Calu3 (cell line): ENCODE measurements around the gene CCDC92B. TPM values are rescaled to one million over a fixed set of nuclear protein-coding genes. Genes with fewer than 3 reads are reported as not detected.

Experiments
- BruUV-seq: library from RNA; stranded (reverse); fragments of 400-500 nt; replicated peaks from 2 replicates; lab custom pipeline; 2021; lab: Mats Ljungman, UMichigan
- CTCF ChIA-PET: fragments of 300-600 bp; sonication (Branson Sonifier 250); formaldehyde crosslinking; loops from one replicate; lab custom pipeline; 2022; ENCODE audit warnings: antibody characterized with exemption; lab: Charles Lee
- DNase-seq: peaks from one replicate; pipeline ENCODE4 v3.0.0; 2022
- H3K27ac Mint-ChIP-seq: one replicate; pipeline ENCODE4 v1.8.0; 2022; ENCODE audit warnings: mixed read lengths; ENCODE audit not compliant: unreplicated experiment
- H3K27me3 Mint-ChIP-seq: one replicate; pipeline ENCODE4 v1.8.0; 2022; ENCODE audit warnings: mixed read lengths; ENCODE audit not compliant: unreplicated experiment
- H3K36me3 Mint-ChIP-seq: one replicate; pipeline ENCODE4 v1.8.0; 2022; ENCODE audit warnings: mild to moderate bottlenecking, moderate library complexity, mixed read lengths; ENCODE audit not compliant: insufficient read depth, unreplicated experiment
- H3K4me1 Mint-ChIP-seq: one replicate; pipeline ENCODE4 v1.8.0; 2022; ENCODE audit warnings: mild to moderate bottlenecking, low read depth, mixed read lengths; ENCODE audit not compliant: unreplicated experiment
- H3K4me3 Mint-ChIP-seq: one replicate; pipeline ENCODE4 v1.8.0; 2022; ENCODE audit warnings: mild to moderate bottlenecking, low read depth, moderate library complexity, mixed read lengths; ENCODE audit not compliant: unreplicated experiment
- H3K9me3 Mint-ChIP-seq: one replicate; pipeline ENCODE4 v1.8.0; 2022; ENCODE audit warnings: low read depth, mixed read lengths; ENCODE audit not compliant: unreplicated experiment
- intact Hi-C: fragments of 100-400 bp; cut with micrococcal nuclease; formaldehyde crosslinking; loops from one replicate; pipeline ENCODE4 v1.10.0; 2022; ENCODE audit not compliant: unreplicated experiment
- total RNA-seq: library from RNA; stranded (reverse); gene quantifications from 2 replicates; pipeline ENCODE4 v1.2.3, GENCODE V29; 2022
- TF ChIP-seq, protein P1 (sequence below): fragments of 200-600 bp; IDR thresholded peaks from one replicate; pipeline ENCODE4 v1.8.0; 2022; ENCODE audit warnings: antibody characterized with exemption; ENCODE audit not compliant: unreplicated experiment

CCDC92B gene
- total RNA-seq, 1 experiment from 2014 or later = not detected

DNA sequence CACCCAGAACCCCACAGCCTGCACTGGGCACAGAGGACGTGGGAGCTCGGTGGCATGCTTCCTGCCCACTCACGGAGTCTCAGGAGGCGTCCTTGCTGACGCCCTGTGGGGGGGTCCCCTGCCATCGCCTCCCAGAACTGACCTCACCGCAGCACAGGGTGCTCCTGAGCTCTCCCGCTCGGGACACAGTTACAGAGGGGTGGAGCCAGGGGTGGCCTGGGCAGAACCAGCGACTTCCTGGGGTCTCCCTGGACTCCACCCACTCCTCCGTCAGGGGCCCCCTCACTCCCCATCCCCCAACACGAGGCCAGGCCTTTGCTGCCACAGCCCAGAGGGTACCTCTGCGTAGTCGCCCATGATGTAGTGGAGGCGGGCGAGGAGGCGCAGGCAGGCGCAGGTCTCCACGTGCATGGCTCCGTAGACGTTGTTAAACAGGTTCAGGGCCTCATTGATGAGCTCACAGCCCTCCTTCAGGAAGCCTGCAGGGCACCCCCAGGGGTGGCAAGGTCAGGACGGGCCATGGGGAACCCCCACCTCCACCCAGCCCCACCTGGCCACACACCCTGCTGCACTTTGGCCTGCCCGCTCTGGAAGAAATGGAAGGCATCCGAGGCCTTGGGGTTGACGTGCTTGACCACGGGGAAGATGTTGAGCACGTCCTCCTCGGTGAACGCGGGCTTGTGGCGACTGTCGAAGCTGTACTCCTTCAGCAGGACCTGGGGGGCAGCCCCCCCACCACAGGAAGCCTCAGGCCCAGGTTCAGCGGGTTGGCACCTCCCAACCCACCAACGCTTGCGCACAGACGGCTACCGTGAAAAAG is 55.7 kb downstream of the CCDC92B start:
- CTCF ChIA-PET = no interaction called here
- TF ChIP-seq, protein P1, sequence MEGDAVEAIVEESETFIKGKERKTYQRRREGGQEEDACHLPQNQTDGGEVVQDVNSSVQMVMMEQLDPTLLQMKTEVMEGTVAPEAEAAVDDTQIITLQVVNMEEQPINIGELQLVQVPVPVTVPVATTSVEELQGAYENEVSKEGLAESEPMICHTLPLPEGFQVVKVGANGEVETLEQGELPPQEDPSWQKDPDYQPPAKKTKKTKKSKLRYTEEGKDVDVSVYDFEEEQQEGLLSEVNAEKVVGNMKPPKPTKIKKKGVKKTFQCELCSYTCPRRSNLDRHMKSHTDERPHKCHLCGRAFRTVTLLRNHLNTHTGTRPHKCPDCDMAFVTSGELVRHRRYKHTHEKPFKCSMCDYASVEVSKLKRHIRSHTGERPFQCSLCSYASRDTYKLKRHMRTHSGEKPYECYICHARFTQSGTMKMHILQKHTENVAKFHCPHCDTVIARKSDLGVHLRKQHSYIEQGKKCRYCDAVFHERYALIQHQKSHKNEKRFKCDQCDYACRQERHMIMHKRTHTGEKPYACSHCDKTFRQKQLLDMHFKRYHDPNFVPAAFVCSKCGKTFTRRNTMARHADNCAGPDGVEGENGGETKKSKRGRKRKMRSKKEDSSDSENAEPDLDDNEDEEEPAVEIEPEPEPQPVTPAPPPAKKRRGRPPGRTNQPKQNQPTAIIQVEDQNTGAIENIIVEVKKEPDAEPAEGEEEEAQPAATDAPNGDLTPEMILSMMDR = no peak
- Mint-ChIP-seq H3K36me3 (peaks cover 51% of the 10 kb centered on the region), H3K9me3 (no peaks in the 10 kb centered on the region), H3K27ac (no peak overlapping the region), H3K4me1 (no peaks in the 10 kb centered on the region), H3K4me3 (no peak overlapping the region), H3K27me3 (no peaks in the 10 kb centered on the region)
- DNase-seq = no peak
- intact Hi-C loops = no loop called here
- no TSS peak for BruUV-seq

DNA sequence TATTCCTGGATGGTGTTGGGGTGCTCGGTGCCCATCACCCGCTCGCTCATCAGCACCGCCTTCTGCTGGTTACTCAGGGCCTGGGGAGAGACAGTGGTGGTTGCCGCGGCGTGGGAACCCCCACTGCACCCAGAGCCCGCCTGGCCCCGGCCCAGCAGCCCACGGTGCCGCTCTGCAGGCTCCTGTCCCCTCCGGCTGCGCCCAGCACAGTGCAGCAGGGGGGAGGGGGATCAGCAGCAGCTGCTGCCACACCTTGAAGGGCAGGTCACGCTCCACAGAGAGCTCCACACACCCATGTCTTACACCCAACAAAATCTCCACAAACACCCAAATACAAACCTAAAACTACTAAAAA is 56.7 kb downstream of the CCDC92B start:
- peaks cover 59% of the 10 kb centered on the region for H3K36me3 Mint-ChIP-seq
- no peak for DNase-seq
- intact Hi-C loops = no loop called here
- TF ChIP-seq, protein P1 = no peak
- no peaks in the 10 kb centered on the region for H3K4me1 Mint-ChIP-seq
- H3K27ac Mint-ChIP-seq = no peak overlapping the region
- H3K9me3 Mint-ChIP-seq = no peaks in the 10 kb centered on the region
- no peak overlapping the region for H3K4me3 Mint-ChIP-seq
- CTCF ChIA-PET = no interaction called here
- no TSS peak for BruUV-seq
- H3K27me3 Mint-ChIP-seq = no peaks in the 10 kb centered on the region

DNA sequence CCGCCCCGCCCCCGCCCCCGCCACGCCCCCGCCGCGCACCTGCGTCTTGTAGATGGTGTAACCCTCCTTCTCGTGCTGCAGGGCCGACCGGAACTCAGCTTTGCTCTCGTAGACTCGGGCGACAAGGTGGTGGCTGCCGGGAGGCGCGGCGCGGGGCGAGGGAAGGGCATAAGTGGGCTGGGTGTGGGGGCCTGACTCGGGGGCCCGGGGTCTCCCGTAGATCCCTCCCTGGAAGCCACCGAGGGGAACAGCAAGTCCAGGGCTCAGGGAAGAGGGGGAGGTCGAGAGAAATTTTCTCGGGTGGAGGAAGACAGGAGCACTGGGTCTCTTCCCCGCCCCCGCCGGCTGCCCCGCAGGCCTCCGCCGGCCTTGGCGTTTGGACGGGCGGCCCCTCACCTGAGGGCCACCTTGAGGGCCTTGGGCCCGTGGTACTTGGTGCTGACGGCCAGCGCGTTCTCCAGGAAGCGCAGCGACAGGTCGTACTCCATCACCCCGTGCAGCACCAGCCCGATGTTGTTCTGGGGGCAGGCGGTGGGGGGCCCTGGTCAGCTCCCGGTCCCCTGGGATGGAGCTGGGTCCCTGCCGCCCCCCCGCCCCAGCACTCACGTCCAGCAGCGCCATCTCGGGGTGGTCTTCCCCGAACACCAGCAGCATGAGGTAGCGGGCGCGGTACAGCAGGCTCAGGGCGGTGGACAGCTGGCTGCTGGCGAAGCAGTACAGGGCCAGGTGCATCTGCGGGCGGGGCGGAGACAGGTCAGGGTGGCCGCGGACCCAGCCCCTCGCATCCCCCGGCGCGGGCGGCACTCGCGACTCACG is 57.3 kb downstream of the CCDC92B start:
- Mint-ChIP-seq H3K9me3 (no peaks in the 10 kb centered on the region), H3K4me1 (no peaks in the 10 kb centered on the region), H3K4me3 (no peak overlapping the region), H3K27ac (no peak overlapping the region), H3K27me3 (no peaks in the 10 kb centered on the region), H3K36me3 (peaks cover 64% of the 10 kb centered on the region)
- TSS peak; percentile 4 for BruUV-seq
- CTCF ChIA-PET = interaction anchor here (0.5 kb wide), 1 partner anchor 940 kb away, joined by 6 read pairs; no protein-coding TSS in a partner anchor
- no peak for DNase-seq
- intact Hi-C loops = no loop called here
- TF ChIP-seq, protein P1 = no peak

DNA sequence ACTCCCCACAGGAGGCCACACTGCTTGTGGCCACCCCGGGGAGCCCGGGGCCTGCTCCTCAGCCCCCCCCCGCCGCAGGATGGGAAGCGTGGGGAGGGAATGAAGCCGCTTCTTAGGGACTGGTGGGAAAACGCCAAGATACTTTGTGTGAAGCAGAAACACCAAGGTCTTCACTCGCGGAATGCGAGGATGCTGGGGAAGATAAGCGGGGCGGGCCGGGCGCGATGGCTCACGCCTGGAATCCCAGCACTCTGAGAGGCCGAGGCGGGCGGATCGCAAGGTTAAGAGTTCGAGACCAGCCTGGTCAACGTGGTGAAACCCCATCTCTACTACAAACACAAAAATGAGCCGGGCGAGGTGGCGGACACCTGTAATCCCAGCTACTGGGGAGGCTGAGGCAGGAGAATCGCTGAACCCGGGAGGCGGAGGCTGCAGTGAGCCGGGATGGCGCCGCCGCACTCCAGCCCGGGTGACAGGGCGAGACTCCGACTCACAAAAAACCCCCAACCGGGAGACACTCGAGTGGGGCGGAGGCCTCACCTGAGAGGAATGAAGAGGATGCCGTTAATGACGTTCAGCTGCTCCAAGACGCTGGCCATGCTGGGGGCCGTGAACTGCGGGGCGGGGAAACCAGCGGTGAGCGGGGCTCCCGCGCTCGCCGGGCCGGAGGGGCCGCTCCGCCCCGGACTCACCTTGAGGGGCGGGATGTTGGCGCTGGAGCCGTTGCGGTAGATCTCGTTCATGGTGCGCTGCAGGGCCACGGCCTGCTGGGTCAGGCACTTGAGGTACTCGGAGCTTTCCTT is 58.2 kb downstream of the CCDC92B start:
- no TSS peak for BruUV-seq
- CTCF ChIA-PET = no interaction called here
- intact Hi-C loops = no loop called here
- TF ChIP-seq, protein P1 = no peak
- peaks cover 59% of the 10 kb centered on the region for H3K36me3 Mint-ChIP-seq
- H3K27me3 Mint-ChIP-seq = no peaks in the 10 kb centered on the region
- H3K27ac Mint-ChIP-seq = no peak overlapping the region
- DNase-seq = no peak
- no peaks in the 10 kb centered on the region for H3K9me3 Mint-ChIP-seq
- H3K4me3 Mint-ChIP-seq = no peak overlapping the region
- H3K4me1 Mint-ChIP-seq = no peaks in the 10 kb centered on the region
